HepG2 (cell line): Measurements from ENCODE around the gene COL9A3. TPM values are rescaled to one million over a fixed set of nuclear protein-coding genes. Genes with fewer than 3 reads are reported as not detected.

Experiments used
- FOXK1 ChIP-seq: sonication (generic); formaldehyde crosslinking; IDR thresholded peaks from 2 replicates; pipeline ENCODE4 v1.4.0; 2020; ENCODE audit warnings: low read depth, missing genetic modification reagents, borderline replicate concordance
- HIVEP1 ChIP-seq: sonication (generic); formaldehyde crosslinking; IDR thresholded peaks from 2 replicates; pipeline ENCODE4 v1.4.0; 2020; ENCODE audit warnings: mild to moderate bottlenecking, missing genetic modification reagents
- PAF1 ChIP-seq: IDR thresholded peaks from 2 replicates; pipeline ENCODE4 v1.6.1; 2016; ENCODE audit warnings: missing genetic modification reagents, missing compliant biosample characterization
- SRY ChIP-seq: sonication (generic); formaldehyde crosslinking; IDR thresholded peaks from 2 replicates; pipeline ENCODE4 v1.8.0; 2022; ENCODE audit warnings: mild to moderate bottlenecking, missing genetic modification reagents
- TOE1 ChIP-seq: sonication (generic); formaldehyde crosslinking; IDR thresholded peaks from 2 replicates; pipeline ENCODE4 v1.4.0; 2020; ENCODE audit warnings: mild to moderate bottlenecking, missing genetic modification reagents
- ZNF558 ChIP-seq: sonication (generic); formaldehyde crosslinking; IDR thresholded peaks from 2 replicates; pipeline ENCODE4 v1.9.0; 2022; ENCODE audit warnings: mild to moderate bottlenecking, missing genetic modification reagents, borderline replicate concordance
- ZNF564 ChIP-seq: sonication (generic); formaldehyde crosslinking; IDR thresholded peaks from 2 replicates; pipeline ENCODE4 v1.8.1; 2023; ENCODE audit warnings: mild to moderate bottlenecking, missing genetic modification reagents
- ZNF678 ChIP-seq: sonication (generic); formaldehyde crosslinking; IDR thresholded peaks from 2 replicates; pipeline ENCODE4 v1.4.0; 2020; ENCODE audit warnings: mild to moderate bottlenecking, missing genetic modification reagents
- ZNF768 ChIP-seq: sonication (generic); formaldehyde crosslinking; IDR thresholded peaks from 2 replicates; pipeline ENCODE4 v1.4.0; 2020; ENCODE audit warnings: missing genetic modification reagents
- ZNF772 ChIP-seq: sonication (generic); formaldehyde crosslinking; IDR thresholded peaks from 2 replicates; pipeline ENCODE4 v1.5.0; 2020; ENCODE audit warnings: mild to moderate bottlenecking, missing genetic modification reagents
- ZNF776 ChIP-seq: sonication (generic); formaldehyde crosslinking; IDR thresholded peaks from 2 replicates; pipeline ENCODE4 v1.4.0; 2020; ENCODE audit warnings: mild to moderate bottlenecking, missing genetic modification reagents
- ZSCAN20 ChIP-seq: sonication (generic); formaldehyde crosslinking; IDR thresholded peaks from 2 replicates; pipeline ENCODE4 v1.4.0; 2020; ENCODE audit warnings: missing genetic modification reagents, mild to moderate bottlenecking, borderline replicate concordance
- polyA plus RNA-seq, 8 experiments: library from polyadenylated mRNA; depleted of rRNA in 3 of 8; stranded (reverse) in 7 of 8; unstranded in 1 of 8; fragments of >200 nt; fragmentation: Illumina TruSeq in 4 of 8; extraction: Trizol in 4 of 8; gene quantifications; 2 replicates each; pipeline versions ENCODE4 v1.2.1 to v1.2.3, GENCODE V29; 2011 to 2016; ENCODE audit warnings: low read depth in 4 of 8, missing spikeins in 1 of 8, mixed read lengths in 1 of 8; ENCODE audit not compliant: insufficient read depth in 1 of 8
- total RNA-seq, 5 experiments: library from RNA; depleted of rRNA; stranded (reverse); fragments of >200 nt; fragmentation: Illumina TruSeq; extraction: Trizol; gene quantifications; 2 replicates each; pipeline ENCODE4 v1.2.3, GENCODE V29; 2016; ENCODE audit warnings: low read depth in 1 of 5
- TF ChIP-seq, protein P1 (sequence below): sonication (generic); formaldehyde crosslinking; IDR thresholded peaks from 2 replicates; pipeline ENCODE4 v1.8.1; 2023; ENCODE audit warnings: mild to moderate bottlenecking, inconsistent platforms, moderate library complexity, missing genetic modification reagents, borderline replicate concordance
- TF ChIP-seq, protein P2 (sequence below): sonication (generic); formaldehyde crosslinking; IDR thresholded peaks from 2 replicates; pipeline ENCODE4 v1.5.1; 2020; ENCODE audit warnings: mild to moderate bottlenecking, missing genetic modification reagents, borderline replicate concordance
- TF ChIP-seq, protein P3 (sequence below): sonication (generic); formaldehyde crosslinking; IDR thresholded peaks from 2 replicates; pipeline ENCODE4 v1.9.0; 2022; ENCODE audit warnings: missing genetic modification reagents, mild to moderate bottlenecking, borderline replicate concordance
- TF ChIP-seq, protein P4 (sequence below): sonication (generic); formaldehyde crosslinking; IDR thresholded peaks from 2 replicates; pipeline ENCODE4 v1.4.0; 2020; ENCODE audit warnings: missing genetic modification reagents, mild to moderate bottlenecking, borderline replicate concordance
- TF ChIP-seq, protein P5 (sequence below): sonication (generic); formaldehyde crosslinking; IDR thresholded peaks from 2 replicates; pipeline ENCODE4 v1.8.0; 2022; ENCODE audit warnings: missing genetic modification reagents, mild to moderate bottlenecking, inconsistent platforms, borderline replicate concordance

The COL9A3 gene
- total and polyA plus RNA-seq, 2 of the 13 experiments (the other 11 are each of a cell fraction or from before 2014, with no cell fraction given), result 155 to 204 TPM

DNA sequence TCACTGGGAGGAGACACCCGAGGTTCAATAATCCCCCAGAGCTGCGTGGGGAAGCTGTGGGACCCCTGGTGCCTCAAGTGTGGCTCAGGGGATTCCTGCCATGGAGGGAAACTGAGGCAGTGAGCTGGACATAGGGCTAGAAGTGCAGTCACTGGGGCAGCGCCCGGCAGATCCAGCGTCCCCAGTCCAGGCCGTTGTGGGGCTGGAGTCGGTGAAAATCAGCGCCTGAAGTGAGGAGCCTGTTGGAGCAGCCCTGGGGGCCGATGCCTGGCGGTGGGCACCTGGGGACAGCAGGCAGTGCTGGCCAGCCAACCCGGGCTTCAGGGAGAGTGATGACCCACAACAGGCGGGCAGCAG, 2.2 kb upstream of the COL9A3 start (continued):
- TF ChIP-seq, protein P1, sequence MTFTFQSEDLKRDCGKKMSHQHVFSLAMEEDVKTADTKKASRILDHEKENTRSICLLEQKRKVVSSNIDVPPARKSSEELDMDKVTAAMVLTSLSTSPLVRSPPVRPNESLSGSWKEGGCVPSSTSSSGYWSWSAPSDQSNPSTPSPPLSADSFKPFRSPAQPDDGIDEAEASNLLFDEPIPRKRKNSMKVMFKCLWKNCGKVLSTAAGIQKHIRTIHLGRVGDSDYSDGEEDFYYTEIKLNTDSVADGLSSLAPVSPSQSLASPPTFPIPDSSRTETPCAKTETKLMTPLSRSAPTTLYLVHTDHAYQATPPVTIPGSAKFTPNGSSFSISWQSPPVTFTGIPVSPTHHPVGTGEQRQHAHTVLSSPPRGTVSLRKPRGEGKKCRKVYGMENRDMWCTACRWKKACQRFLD, result no peak
- no peak for TF ChIP-seq SRY (CRISPR knock-in tag)
- TF ChIP-seq FOXK1 (CRISPR knock-in tag), result 0 out of 2 replicates have a peak, but pooled peaks have one; percentile 8
- TF ChIP-seq, protein P2, sequence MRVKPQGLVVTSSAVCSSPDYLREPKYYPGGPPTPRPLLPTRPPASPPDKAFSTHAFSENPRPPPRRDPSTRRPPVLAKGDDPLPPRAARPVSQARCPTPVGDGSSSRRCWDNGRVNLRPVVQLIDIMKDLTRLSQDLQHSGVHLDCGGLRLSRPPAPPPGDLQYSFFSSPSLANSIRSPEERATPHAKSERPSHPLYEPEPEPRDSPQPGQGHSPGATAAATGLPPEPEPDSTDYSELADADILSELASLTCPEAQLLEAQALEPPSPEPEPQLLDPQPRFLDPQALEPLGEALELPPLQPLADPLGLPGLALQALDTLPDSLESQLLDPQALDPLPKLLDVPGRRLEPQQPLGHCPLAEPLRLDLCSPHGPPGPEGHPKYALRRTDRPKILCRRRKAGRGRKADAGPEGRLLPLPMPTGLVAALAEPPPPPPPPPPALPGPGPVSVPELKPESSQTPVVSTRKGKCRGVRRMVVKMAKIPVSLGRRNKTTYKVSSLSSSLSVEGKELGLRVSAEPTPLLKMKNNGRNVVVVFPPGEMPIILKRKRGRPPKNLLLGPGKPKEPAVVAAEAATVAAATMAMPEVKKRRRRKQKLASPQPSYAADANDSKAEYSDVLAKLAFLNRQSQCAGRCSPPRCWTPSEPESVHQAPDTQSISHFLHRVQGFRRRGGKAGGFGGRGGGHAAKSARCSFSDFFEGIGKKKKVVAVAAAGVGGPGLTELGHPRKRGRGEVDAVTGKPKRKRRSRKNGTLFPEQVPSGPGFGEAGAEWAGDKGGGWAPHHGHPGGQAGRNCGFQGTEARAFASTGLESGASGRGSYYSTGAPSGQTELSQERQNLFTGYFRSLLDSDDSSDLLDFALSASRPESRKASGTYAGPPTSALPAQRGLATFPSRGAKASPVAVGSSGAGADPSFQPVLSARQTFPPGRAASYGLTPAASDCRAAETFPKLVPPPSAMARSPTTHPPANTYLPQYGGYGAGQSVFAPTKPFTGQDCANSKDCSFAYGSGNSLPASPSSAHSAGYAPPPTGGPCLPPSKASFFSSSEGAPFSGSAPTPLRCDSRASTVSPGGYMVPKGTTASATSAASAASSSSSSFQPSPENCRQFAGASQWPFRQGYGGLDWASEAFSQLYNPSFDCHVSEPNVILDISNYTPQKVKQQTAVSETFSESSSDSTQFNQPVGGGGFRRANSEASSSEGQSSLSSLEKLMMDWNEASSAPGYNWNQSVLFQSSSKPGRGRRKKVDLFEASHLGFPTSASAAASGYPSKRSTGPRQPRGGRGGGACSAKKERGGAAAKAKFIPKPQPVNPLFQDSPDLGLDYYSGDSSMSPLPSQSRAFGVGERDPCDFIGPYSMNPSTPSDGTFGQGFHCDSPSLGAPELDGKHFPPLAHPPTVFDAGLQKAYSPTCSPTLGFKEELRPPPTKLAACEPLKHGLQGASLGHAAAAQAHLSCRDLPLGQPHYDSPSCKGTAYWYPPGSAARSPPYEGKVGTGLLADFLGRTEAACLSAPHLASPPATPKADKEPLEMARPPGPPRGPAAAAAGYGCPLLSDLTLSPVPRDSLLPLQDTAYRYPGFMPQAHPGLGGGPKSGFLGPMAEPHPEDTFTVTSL (CRISPR knock-in tag), result no peak
- TF ChIP-seq, protein P3, sequence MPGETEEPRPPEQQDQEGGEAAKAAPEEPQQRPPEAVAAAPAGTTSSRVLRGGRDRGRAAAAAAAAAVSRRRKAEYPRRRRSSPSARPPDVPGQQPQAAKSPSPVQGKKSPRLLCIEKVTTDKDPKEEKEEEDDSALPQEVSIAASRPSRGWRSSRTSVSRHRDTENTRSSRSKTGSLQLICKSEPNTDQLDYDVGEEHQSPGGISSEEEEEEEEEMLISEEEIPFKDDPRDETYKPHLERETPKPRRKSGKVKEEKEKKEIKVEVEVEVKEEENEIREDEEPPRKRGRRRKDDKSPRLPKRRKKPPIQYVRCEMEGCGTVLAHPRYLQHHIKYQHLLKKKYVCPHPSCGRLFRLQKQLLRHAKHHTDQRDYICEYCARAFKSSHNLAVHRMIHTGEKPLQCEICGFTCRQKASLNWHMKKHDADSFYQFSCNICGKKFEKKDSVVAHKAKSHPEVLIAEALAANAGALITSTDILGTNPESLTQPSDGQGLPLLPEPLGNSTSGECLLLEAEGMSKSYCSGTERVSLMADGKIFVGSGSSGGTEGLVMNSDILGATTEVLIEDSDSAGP (CRISPR knock-in tag), result peak; percentile 46
- TF ChIP-seq ZNF558 (CRISPR knock-in tag), result no peak
- TF ChIP-seq TOE1 (CRISPR knock-in tag), result no peak
- TF ChIP-seq ZNF564 (CRISPR knock-in tag), result no peak
- TF ChIP-seq PAF1 (CRISPR knock-in tag), result peak; percentile 84
- TF ChIP-seq ZNF772 (CRISPR knock-in tag), result no peak
- no peak for TF ChIP-seq ZSCAN20
- TF ChIP-seq ZNF678 (CRISPR knock-in tag), result no peak
- 0 out of 2 replicates have a peak, but pooled peaks have one; percentile 38 for TF ChIP-seq ZNF776 (CRISPR knock-in tag)
- TF ChIP-seq, protein P4, sequence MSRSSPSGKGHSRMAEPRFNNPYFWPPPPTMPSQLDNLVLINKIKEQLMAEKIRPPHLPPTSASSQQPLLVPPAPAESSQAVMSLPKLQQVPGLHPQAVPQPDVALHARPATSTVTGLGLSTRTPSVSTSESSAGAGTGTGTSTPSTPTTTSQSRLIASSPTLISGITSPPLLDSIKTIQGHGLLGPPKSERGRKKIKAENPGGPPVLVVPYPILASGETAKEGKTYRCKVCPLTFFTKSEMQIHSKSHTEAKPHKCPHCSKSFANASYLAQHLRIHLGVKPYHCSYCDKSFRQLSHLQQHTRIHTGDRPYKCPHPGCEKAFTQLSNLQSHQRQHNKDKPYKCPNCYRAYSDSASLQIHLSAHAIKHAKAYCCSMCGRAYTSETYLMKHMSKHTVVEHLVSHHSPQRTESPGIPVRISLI (CRISPR knock-in tag), result no peak
- TF ChIP-seq, protein P5, sequence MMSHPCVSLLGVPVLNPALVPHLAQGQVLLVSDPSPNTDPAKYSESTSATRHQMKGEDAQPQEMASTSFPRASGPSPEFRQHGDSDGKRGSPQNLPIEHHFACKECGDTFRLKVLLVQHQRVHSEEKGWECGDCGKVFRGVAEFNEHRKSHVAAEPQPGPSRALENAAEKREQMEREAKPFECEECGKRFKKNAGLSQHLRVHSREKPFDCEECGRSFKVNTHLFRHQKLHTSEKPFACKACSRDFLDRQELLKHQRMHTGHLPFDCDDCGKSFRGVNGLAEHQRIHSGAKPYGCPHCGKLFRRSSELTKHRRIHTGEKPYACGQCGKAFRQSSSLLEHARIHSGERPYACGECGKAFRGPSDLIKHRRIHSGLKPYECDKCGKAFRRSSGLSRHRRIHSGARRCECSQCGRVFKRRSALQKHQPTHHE (CRISPR knock-in tag), result no peak
- no peak for TF ChIP-seq HIVEP1
- TF ChIP-seq ZNF768 (CRISPR knock-in tag), result peak; percentile 35; the same call in 1 of the 2 replicates
